ENCODE measurements around the gene SERINC5. TPM values are rescaled to one million over a fixed set of nuclear protein-coding genes. Genes with fewer than 3 reads are reported as not detected.

The SERINC5 gene
- total RNA-seq, 5 donors from 2014 or later (not counting 1 experiment from before 2014, with no cell fraction given) = 109 to 170 (median 112) TPM

- POLR2A ChIA-PET = interaction anchor here in 1 of 2 donors (0.8 to 1.1 kb wide), 2 partner anchors 26 to 28 kb away, joined by 3 read pairs; no protein-coding TSS in a partner anchor
- H3K27ac Mint-ChIP-seq = peak overlapping the region; percentile 47 to 50
- no peaks in the 10 kb centered on the region for H3K27me3 Mint-ChIP-seq
- H3K27me3 ChIP-seq (replicated peaks in 1 of 2; ENCODE audit: control insufficient read depth in 2 of 2, extremely low read depth in 1 of 2, insufficient read depth in 2 of 2, low read length in 1 of 2) = no peaks in the 10 kb centered on the region
- H3K9me3 ChIP-seq = no peaks in the 10 kb centered on the region
- H3K36me3 Mint-ChIP-seq = peaks cover 42% of the 10 kb centered on the region
- H3K27ac ChIP-seq (ENCODE audit: low read length) = no peak overlapping the region
- no peak for DNase-seq
- H3K9me3 Mint-ChIP-seq = peaks cover 5 to 14% (median 12%) of the 10 kb centered on the region in 3 donors
- no peaks in the 10 kb centered on the region for H3K36me3 ChIP-seq (ENCODE audit: control insufficient read depth in 2 of 2, extremely low read depth in 1 of 2, insufficient read depth in 1 of 2, low read length in 1 of 2)
- ATAC-seq (replicated peaks in 1 of 4) = no peak
- H3K4me1 ChIP-seq (ENCODE audit: control insufficient read depth in 1 of 2, extremely low read depth in 1 of 2, insufficient read depth in 2 of 2, low read length in 2 of 2) = peaks cover 23 to 30% of the 10 kb centered on the region in 2 experiments
- CTCF ChIA-PET = interaction anchor here (0.6 to 1.3 kb wide), 4 partner anchors 9 to 178 kb away, joined by 3 read pairs; no protein-coding TSS in a partner anchor
- H3K4me3 Mint-ChIP-seq = no peak overlapping the region
- WGBS (ENCODE audit: insufficient coverage) = 100% methylated on average over 1 of the region's 4 CpGs
- H3K4me1 Mint-ChIP-seq = peaks cover 66 to 74% (median 72%) of the 10 kb centered on the region in 3 donors
- no peak overlapping the region for H3K4me3 ChIP-seq (ENCODE audit: control insufficient read depth in 1 of 2, extremely low read depth in 1 of 2, low read length in 1 of 2)
These were observed 128.7 kb downstream of the SERINC5 start for GRCh38 chr5:80127116-80127552.

GRCh38 chr5:80125962-80126480 is 129.8 kb downstream of the SERINC5 start:
- Mint-ChIP-seq H3K9me3 (peaks cover 5 to 10% (median 8%) of the 10 kb centered on the region in 3 donors), H3K27me3 (no peaks in the 10 kb centered on the region), H3K4me1 (peaks cover 62 to 67% (median 64%) of the 10 kb centered on the region in 3 donors), H3K27ac (peak overlapping the region; percentile 53 to 80), H3K36me3 (peaks cover 38% of the 10 kb centered on the region), H3K4me3 (peak overlapping the region in 2 of 3 donors; percentile 34 to 36)
- peak; percentile 62 to 94 (median 88) for ATAC-seq (replicated peaks in 1 of 4)
- Histone ChIP-seq H3K4me3 (ENCODE audit: control insufficient read depth in 1 of 2, extremely low read depth in 1 of 2, low read length in 1 of 2) (no peak overlapping the region), H3K4me1 (ENCODE audit: control insufficient read depth in 1 of 2, extremely low read depth in 1 of 2, insufficient read depth in 2 of 2, low read length in 2 of 2) (peaks cover 19 to 22% of the 10 kb centered on the region in 2 experiments), H3K27ac (ENCODE audit: low read length) (no peak overlapping the region), H3K9me3 (no peaks in the 10 kb centered on the region), H3K36me3 (ENCODE audit: control insufficient read depth in 2 of 2, extremely low read depth in 1 of 2, insufficient read depth in 1 of 2, low read length in 1 of 2) (no peaks in the 10 kb centered on the region), H3K27me3 (replicated peaks in 1 of 2; ENCODE audit: control insufficient read depth in 2 of 2, extremely low read depth in 1 of 2, insufficient read depth in 2 of 2, low read length in 1 of 2) (no peaks in the 10 kb centered on the region)
- WGBS (ENCODE audit: insufficient coverage) = 8% methylated on average over 2 of the region's 4 CpGs
- POLR2A ChIA-PET = interaction anchor here in 1 of 2 donors (0.6 to 1.2 kb wide), 4 partner anchors 14 to 118 kb away, joined by 3 to 5 read pairs (median 3); no protein-coding TSS in a partner anchor
- DNase-seq = peak in 1 of 35 experiments; percentile 42
- CTCF ChIA-PET = interaction anchor here (0.6 to 1.5 kb wide), 10 partner anchors 10 to 182 kb away, joined by 3 to 8 read pairs (median 4); no protein-coding TSS in a partner anchor

GRCh38 chr5:80125022-80125961 is 130.6 kb downstream of the SERINC5 start:
- Histone ChIP-seq H3K27me3 (replicated peaks in 1 of 2; ENCODE audit: control insufficient read depth in 2 of 2, extremely low read depth in 1 of 2, insufficient read depth in 2 of 2, low read length in 1 of 2) (no peaks in the 10 kb centered on the region), H3K4me1 (ENCODE audit: control insufficient read depth in 1 of 2, extremely low read depth in 1 of 2, insufficient read depth in 2 of 2, low read length in 2 of 2) (peaks cover 19 to 22% of the 10 kb centered on the region in 2 experiments), H3K9me3 (no peaks in the 10 kb centered on the region), H3K4me3 (ENCODE audit: control insufficient read depth in 1 of 2, extremely low read depth in 1 of 2, low read length in 1 of 2) (no peak overlapping the region), H3K36me3 (ENCODE audit: control insufficient read depth in 2 of 2, extremely low read depth in 1 of 2, insufficient read depth in 1 of 2, low read length in 1 of 2) (no peaks in the 10 kb centered on the region), H3K27ac (ENCODE audit: low read length) (no peak overlapping the region)
- ChIA-PET POLR2A (interaction anchor here in 1 of 2 donors (1.1 to 1.2 kb wide), 2 partner anchors 14 to 119 kb away, joined by 3 to 5 read pairs; no protein-coding TSS in a partner anchor), CTCF (interaction anchor here (0.6 to 1.5 kb wide), 8 partner anchors 11 to 182 kb away, joined by 3 to 8 read pairs (median 4); no protein-coding TSS in a partner anchor)
- DNase-seq = no peak
- no peak for ATAC-seq (replicated peaks in 1 of 4)
- H3K27me3 Mint-ChIP-seq = no peaks in the 10 kb centered on the region
- 83% methylated on average over 8 of the region's 11 CpGs for WGBS (ENCODE audit: insufficient coverage)
- H3K4me1 Mint-ChIP-seq = peaks cover 56 to 61% (median 60%) of the 10 kb centered on the region in 3 donors
- H3K4me3 Mint-ChIP-seq = peak overlapping the region; percentile 5 to 36 (median 34)
- peak overlapping the region; percentile 45 to 80 for H3K27ac Mint-ChIP-seq
- peaks cover 31% of the 10 kb centered on the region for H3K36me3 Mint-ChIP-seq
- H3K9me3 Mint-ChIP-seq = peaks cover under 1 to 7% (median under 1%) of the 10 kb centered on the region in 3 donors

- CTCF ChIA-PET = no interaction called here
- DNase-seq = no peak
These were observed 131.5 kb downstream of the SERINC5 start for GRCh38 chr5:80124121-80124918.

GRCh38 chr5:80122579-80122978 is 133.3 kb downstream of the SERINC5 start:
- no peak for ATAC-seq (replicated peaks in 1 of 4)
- H3K4me1 Mint-ChIP-seq = peaks cover 51 to 63% (median 61%) of the 10 kb centered on the region in 3 donors
- peaks cover 20 to 25% of the 10 kb centered on the region in 2 experiments for H3K4me1 ChIP-seq (ENCODE audit: control insufficient read depth in 1 of 2, extremely low read depth in 1 of 2, insufficient read depth in 2 of 2, low read length in 2 of 2)
- no peaks in the 10 kb centered on the region for H3K36me3 ChIP-seq (ENCODE audit: control insufficient read depth in 2 of 2, extremely low read depth in 1 of 2, insufficient read depth in 1 of 2, low read length in 1 of 2)
- H3K27ac Mint-ChIP-seq = peak overlapping the region; percentile 59 to 77
- H3K27ac ChIP-seq (ENCODE audit: low read length) = no peak overlapping the region
- H3K4me3 Mint-ChIP-seq = no peak overlapping the region
- WGBS (ENCODE audit: insufficient coverage) = 40% methylated on average over 1 of the region's 2 CpGs
- no peak overlapping the region for H3K4me3 ChIP-seq (ENCODE audit: control insufficient read depth in 1 of 2, extremely low read depth in 1 of 2, low read length in 1 of 2)
- no peak for DNase-seq
- no peaks in the 10 kb centered on the region for H3K9me3 ChIP-seq
- H3K9me3 Mint-ChIP-seq = peaks cover 0 to 7% (median 3%) of the 10 kb centered on the region in 3 donors
- no peaks in the 10 kb centered on the region for H3K27me3 ChIP-seq (replicated peaks in 1 of 2; ENCODE audit: control insufficient read depth in 2 of 2, extremely low read depth in 1 of 2, insufficient read depth in 2 of 2, low read length in 1 of 2)
- H3K36me3 Mint-ChIP-seq = peaks cover 35% of the 10 kb centered on the region
- ChIA-PET POLR2A (no interaction called here), CTCF (interaction anchor here (0.6 to 0.9 kb wide), 2 partner anchors 31 to 1724 kb away, joined by 4 to 7 read pairs; no protein-coding TSS in a partner anchor)
- H3K27me3 Mint-ChIP-seq = no peaks in the 10 kb centered on the region

More at GRCh38 chr5:80124121-80124918, 131.5 kb downstream of the SERINC5 start:
- H3K27me3 Mint-ChIP-seq = no peaks in the 10 kb centered on the region
- Histone ChIP-seq H3K4me1 (ENCODE audit: control insufficient read depth in 1 of 2, extremely low read depth in 1 of 2, insufficient read depth in 2 of 2, low read length in 2 of 2) (peaks cover 20 to 22% of the 10 kb centered on the region in 2 experiments), H3K27ac (ENCODE audit: low read length) (no peak overlapping the region), H3K27me3 (replicated peaks in 1 of 2; ENCODE audit: control insufficient read depth in 2 of 2, extremely low read depth in 1 of 2, insufficient read depth in 2 of 2, low read length in 1 of 2) (no peaks in the 10 kb centered on the region), H3K36me3 (ENCODE audit: control insufficient read depth in 2 of 2, extremely low read depth in 1 of 2, insufficient read depth in 1 of 2, low read length in 1 of 2) (no peaks in the 10 kb centered on the region), H3K4me3 (ENCODE audit: control insufficient read depth in 1 of 2, extremely low read depth in 1 of 2, low read length in 1 of 2) (no peak overlapping the region), H3K9me3 (no peaks in the 10 kb centered on the region)
- 91% methylated on average over 5 of the region's 9 CpGs for WGBS (ENCODE audit: insufficient coverage)
- H3K9me3 Mint-ChIP-seq = peaks cover 0 to 7% (median 0%) of the 10 kb centered on the region in 3 donors
- peaks cover 61 to 64% (median 62%) of the 10 kb centered on the region in 3 donors for H3K4me1 Mint-ChIP-seq
- peak overlapping the region in 1 of 3 donors; percentile 36 for H3K4me3 Mint-ChIP-seq
- POLR2A ChIA-PET = no interaction called here
- H3K27ac Mint-ChIP-seq = peak overlapping the region; percentile 45 to 66
- H3K36me3 Mint-ChIP-seq = peaks cover 34% of the 10 kb centered on the region
- ATAC-seq (replicated peaks in 1 of 4) = no peak

Data from T-cell (primary cell).